GM21447 (cell line): Measurements from ENCODE around the gene AQP2.

Experiments used
- ATAC-seq: cut with Tn5 transposase; IDR thresholded peaks from one replicate; pipeline ENCODE4 v1.9.1; 2021; ENCODE audit not compliant: unreplicated experiment

The AQP2 gene

GRCh38 chr12:49920241-49920914, 30.2 kb upstream of the AQP2 start:
- no peak for ATAC-seq

- ATAC-seq, result no peak
These were observed 29.6 kb upstream of the AQP2 start for GRCh38 chr12:49920915-49921286.

GRCh38 chr12:49921299-49921698, 29.2 kb upstream of the AQP2 start:
- ATAC-seq, result no peak

- ATAC-seq, result no peak
These were observed 28.6 kb upstream of the AQP2 start for GRCh38 chr12:49921936-49922335.

- no peak for ATAC-seq
These were observed 28.0 kb upstream of the AQP2 start for GRCh38 chr12:49922349-49923034.

- no peak for ATAC-seq
These were observed 27.4 kb upstream of the AQP2 start for GRCh38 chr12:49923035-49923644.

- ATAC-seq, result no peak
These were observed 26.5 kb upstream of the AQP2 start for GRCh38 chr12:49923880-49924556.

GRCh38 chr12:49924628-49925246, 25.8 kb upstream of the AQP2 start:
- ATAC-seq, result no peak

GRCh38 chr12:49925433-49926204, 24.9 kb upstream of the AQP2 start:
- no peak for ATAC-seq

GRCh38 chr12:49928471-49928870, 22.1 kb upstream of the AQP2 start:
- no peak for ATAC-seq

GRCh38 chr12:49929581-49929980, 21.0 kb upstream of the AQP2 start:
- no peak for ATAC-seq

- ATAC-seq, result no peak
These were observed 19.8 kb upstream of the AQP2 start for GRCh38 chr12:49930515-49931288.

- ATAC-seq, result no peak
These were observed 18.5 kb upstream of the AQP2 start for GRCh38 chr12:49932023-49932422.

- ATAC-seq, result no peak
These were observed 17.9 kb upstream of the AQP2 start for GRCh38 chr12:49932533-49933130.

- ATAC-seq, result no peak
These were observed 16.7 kb upstream of the AQP2 start for GRCh38 chr12:49933796-49934195.

- ATAC-seq, result no peak
These were observed 16.0 kb upstream of the AQP2 start for GRCh38 chr12:49934505-49934904.

GRCh38 chr12:49936925-49937324, 13.6 kb upstream of the AQP2 start:
- ATAC-seq, result no peak

GRCh38 chr12:49937639-49938300, 12.8 kb upstream of the AQP2 start:
- ATAC-seq, result no peak

GRCh38 chr12:49939307-49939706, 11.2 kb upstream of the AQP2 start:
- no peak for ATAC-seq
